HEK293T (cell line): ENCODE measurements around the gene DCAF15.
"Not testable (repeated sequence)": the region's sequence is repeated elsewhere in the genome, so short reads cannot be mapped to it uniquely, and the experiment has no call there.

Experiments
- CTCF ChIA-PET: fragments of 350-600 bp; formaldehyde crosslinking; extraction: SDS; loops from one replicate; lab custom pipeline; 2021; ENCODE audit warnings: antibody characterized with exemption, inconsistent platforms; lab: Yijun Ruan, JAX
- POLR2A ChIA-PET: fragments of 350-600 bp; formaldehyde crosslinking; extraction: SDS; loops from one replicate; lab custom pipeline; 2020; ENCODE audit warnings: antibody characterized with exemption, inconsistent platforms; lab: Yijun Ruan, JAX
- DNase-seq: peaks from one replicate; pipeline ENCODE4 v3.0.0; 2012; ENCODE audit warnings: mixed read lengths; ENCODE audit errors: extremely low spot score
- ARNT ChIP-seq: fragments of 450-650 bp; IDR thresholded peaks from 2 replicates; pipeline ENCODE4 v1.6.1; 2017; ENCODE audit warnings: mild to moderate bottlenecking
- BHLHE40 ChIP-seq: fragments of 450-650 bp; IDR thresholded peaks from 2 replicates; pipeline ENCODE4 v1.6.1; 2016; ENCODE audit warnings: mild to moderate bottlenecking, moderate library complexity, borderline replicate concordance
- CTBP1 ChIP-seq: fragments of 450-650 bp; IDR thresholded peaks from 2 replicates; pipeline ENCODE4 v1.6.1; 2016; ENCODE audit warnings: borderline replicate concordance
- ELF4 ChIP-seq: fragments of 450-650 bp; IDR thresholded peaks from 2 replicates; pipeline ENCODE4 v1.6.1; 2017; ENCODE audit warnings: antibody characterized with exemption
- FOXA1 ChIP-seq: fragments of 450-650 bp; IDR thresholded peaks from 2 replicates; pipeline ENCODE4 v1.6.1; 2016; ENCODE audit warnings: mild to moderate bottlenecking
- FOXK2 ChIP-seq: fragments of 450-650 bp; IDR thresholded peaks from 2 replicates; pipeline ENCODE4 v1.6.1; 2016; ENCODE audit warnings: mild to moderate bottlenecking
- FOXM1 ChIP-seq: fragments of 450-650 bp; IDR thresholded peaks from 2 replicates; pipeline ENCODE4 v1.6.1; 2017; ENCODE audit warnings: mild to moderate bottlenecking, borderline replicate concordance
- HDGF ChIP-seq: fragments of 450-650 bp; IDR thresholded peaks from 2 replicates; pipeline ENCODE4 v1.6.1; 2017; ENCODE audit warnings: antibody characterized with exemption, borderline replicate concordance
- L3MBTL2 ChIP-seq: fragments of 450-650 bp; conservative IDR thresholded peaks from 2 replicates; pipeline ENCODE4 v1.6.1; 2016; ENCODE audit warnings: mild to moderate bottlenecking
- LEF1 ChIP-seq: fragments of 450-650 bp; IDR thresholded peaks from 2 replicates; pipeline ENCODE4 v1.6.1; 2017; ENCODE audit warnings: mild to moderate bottlenecking, borderline replicate concordance
- NFRKB ChIP-seq: fragments of 450-650 bp; IDR thresholded peaks from 2 replicates; pipeline ENCODE4 v1.6.1; 2016; ENCODE audit warnings: mild to moderate bottlenecking, moderate library complexity
- SP1 ChIP-seq: fragments of 450-650 bp; IDR thresholded peaks from 2 replicates; pipeline ENCODE4 v1.6.1; 2017
- SUZ12 ChIP-seq: fragments of 450-650 bp; IDR thresholded peaks from 2 replicates; pipeline ENCODE4 v1.6.1; 2016; ENCODE audit warnings: mild to moderate bottlenecking
- TARDBP ChIP-seq: fragments of 450-650 bp; IDR thresholded peaks from 2 replicates; pipeline ENCODE4 v1.6.1; 2016
- ZNF384 ChIP-seq: fragments of 450-650 bp; IDR thresholded peaks from 2 replicates; pipeline ENCODE4 v1.6.1; 2016
- TF ChIP-seq, protein P1 (sequence below): fragments of 450-650 bp; IDR thresholded peaks from 2 replicates; pipeline ENCODE4 v1.6.1; 2016

The DCAF15 gene

DNA sequence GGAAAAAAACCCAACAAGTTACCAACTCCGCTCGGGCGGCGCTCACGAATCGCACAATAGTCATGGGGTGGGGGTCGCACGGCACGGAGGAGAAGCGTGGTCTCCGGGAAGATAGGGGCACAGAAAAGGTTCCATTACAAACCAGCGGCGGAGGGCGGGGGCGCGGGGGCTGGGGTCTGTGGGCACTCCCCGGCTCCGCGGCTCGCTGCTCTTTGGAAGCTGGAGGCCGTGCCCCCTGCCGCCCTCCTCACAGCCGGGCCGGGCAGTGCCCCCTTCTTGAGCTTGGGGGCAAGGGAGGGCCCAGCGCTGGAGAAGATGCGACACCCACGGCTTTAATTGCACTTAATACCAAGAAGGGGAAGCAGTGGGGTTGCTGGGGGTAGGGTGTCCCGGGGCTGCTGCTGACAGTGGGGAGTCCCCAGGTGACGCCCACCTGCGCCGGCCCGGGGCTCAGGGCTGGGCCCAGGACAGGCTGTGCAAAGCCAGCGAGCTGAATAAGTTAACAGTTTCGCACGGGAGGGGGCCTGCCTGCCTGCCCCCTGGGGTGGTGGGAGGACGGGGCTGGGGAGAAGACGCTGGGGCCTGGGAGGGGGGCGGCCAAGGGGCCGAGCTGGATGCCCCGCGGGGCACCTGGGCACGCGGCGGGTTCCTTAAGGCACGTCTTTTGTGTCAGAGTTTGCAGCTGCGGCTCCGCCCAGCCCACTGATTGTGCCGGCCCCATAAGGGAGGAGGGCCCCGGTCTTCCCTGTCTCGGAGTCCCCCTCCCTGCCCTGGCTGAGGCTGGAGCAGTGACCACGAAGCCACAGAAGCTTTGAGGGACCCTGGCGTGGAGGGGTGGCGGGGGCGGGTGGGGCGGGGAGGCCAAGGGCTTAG, 9.8 kb downstream of the DCAF15 start:
- POLR2A ChIA-PET, result no interaction called here
- CTCF ChIA-PET, result no interaction called here
- no peak for DNase-seq
- TF ChIP-seq FOXK2 (no peak), TARDBP (no peak)

DNA sequence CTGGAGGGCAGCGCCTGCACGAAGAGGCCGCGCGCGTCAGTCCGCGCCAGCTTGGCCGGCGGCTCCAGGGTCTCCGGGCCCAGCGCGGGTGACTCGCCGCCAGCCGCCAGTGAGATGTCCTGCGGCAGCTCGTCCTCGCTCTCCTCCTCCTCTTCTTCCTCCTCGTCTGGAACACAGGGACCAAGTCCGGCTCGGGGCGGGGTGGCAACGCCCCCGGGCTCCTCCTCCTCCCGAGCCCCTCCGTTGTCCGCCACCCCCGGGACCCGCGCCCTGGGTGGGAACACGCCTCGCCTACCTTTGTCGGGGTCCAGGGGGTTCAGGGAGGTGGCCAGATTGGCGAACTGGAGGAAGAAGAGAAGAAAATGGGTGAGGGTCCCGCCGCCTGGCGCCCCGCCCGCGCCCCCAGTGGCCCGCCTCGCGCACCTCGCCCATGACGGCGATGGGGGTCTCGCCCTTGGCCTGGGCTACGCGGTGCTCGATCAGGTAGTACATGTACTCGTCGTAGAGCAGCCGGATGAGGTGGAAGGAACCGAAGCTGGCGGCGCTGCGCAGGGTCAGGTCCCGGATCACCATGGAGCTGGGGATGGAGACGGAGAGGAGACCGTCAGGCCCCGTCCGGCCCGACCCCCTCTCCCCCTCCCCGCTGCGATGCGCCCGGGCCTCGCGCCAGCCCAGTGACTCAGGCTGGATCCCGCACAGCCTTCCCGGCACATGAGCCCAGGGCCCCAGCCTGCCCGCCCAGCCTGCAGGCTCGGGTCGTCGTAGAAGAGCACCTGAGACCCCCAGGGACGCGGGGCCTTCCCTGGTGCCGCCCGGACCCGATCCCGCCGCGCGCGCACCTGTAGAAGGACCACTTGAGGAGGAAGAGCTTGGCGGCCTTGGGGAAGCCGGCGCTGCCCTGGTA, 10.6 kb downstream of the DCAF15 start:
- DNase-seq, result no peak
- TF ChIP-seq FOXK2 (no peak), ARNT (no peak), NFRKB (no peak), ELF4 (no peak), FOXA1 (no peak), LEF1 (no peak), HDGF (no peak), TARDBP (no peak)
- TF ChIP-seq, protein P1, sequence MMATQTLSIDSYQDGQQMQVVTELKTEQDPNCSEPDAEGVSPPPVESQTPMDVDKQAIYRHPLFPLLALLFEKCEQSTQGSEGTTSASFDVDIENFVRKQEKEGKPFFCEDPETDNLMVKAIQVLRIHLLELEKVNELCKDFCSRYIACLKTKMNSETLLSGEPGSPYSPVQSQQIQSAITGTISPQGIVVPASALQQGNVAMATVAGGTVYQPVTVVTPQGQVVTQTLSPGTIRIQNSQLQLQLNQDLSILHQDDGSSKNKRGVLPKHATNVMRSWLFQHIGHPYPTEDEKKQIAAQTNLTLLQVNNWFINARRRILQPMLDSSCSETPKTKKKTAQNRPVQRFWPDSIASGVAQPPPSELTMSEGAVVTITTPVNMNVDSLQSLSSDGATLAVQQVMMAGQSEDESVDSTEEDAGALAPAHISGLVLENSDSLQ, result no peak
- CTCF ChIA-PET, result no interaction called here
- POLR2A ChIA-PET, result no interaction called here

- DNase-seq, result no peak
- TF ChIP-seq ZNF384, result no peak
- ChIA-PET POLR2A (no interaction called here), CTCF (no interaction called here)
These were observed 11.3 kb downstream of the DCAF15 start for GRCh38 chr19:13963603-13964105.

- POLR2A ChIA-PET, result no interaction called here
- no peak for DNase-seq
- CTCF ChIA-PET, result no interaction called here
- TF ChIP-seq SUZ12, result no peak
- TF ChIP-seq L3MBTL2, result no peak
- TF ChIP-seq FOXM1, result no peak
- no peak for TF ChIP-seq ELF4
- TF ChIP-seq CTBP1, result no peak
- TF ChIP-seq NFRKB, result no peak
- no peak for TF ChIP-seq LEF1
- no peak for TF ChIP-seq ZNF384
These were observed 12.5 kb downstream of the DCAF15 start for GRCh38 chr19:13964776-13965175.

DNA sequence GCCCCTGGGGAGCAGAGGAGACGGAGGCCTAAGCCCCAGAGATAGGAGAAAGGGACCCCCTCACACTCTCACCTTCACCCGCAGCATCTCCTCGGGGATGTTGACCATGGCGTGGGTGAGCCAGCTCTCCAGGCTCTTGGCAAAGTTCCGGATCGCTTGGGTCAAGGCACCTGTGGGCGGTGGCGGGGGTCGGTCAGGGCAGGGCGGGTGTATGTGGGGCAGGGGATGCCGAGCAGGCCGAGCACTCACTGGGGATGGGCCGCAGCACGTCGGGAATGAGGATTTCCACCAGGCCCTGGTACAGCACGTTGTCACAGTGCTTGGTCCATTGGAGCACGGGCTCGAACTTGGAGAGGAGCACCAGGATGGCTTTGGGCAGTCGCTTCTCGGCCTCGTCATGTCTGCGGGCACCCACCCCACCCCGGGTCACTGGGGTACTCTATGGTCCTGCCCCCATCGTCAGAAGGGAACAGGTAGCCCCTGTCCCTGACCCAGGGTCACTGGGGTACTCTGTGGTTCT, 13.1 kb downstream of the DCAF15 start:
- no peak for DNase-seq
- CTCF ChIA-PET, result no interaction called here
- TF ChIP-seq, protein P1, result no peak
- TF ChIP-seq ELF4 (no peak), LEF1 (no peak), HDGF (no peak), BHLHE40 (no peak)
- POLR2A ChIA-PET, result no interaction called here

DNA sequence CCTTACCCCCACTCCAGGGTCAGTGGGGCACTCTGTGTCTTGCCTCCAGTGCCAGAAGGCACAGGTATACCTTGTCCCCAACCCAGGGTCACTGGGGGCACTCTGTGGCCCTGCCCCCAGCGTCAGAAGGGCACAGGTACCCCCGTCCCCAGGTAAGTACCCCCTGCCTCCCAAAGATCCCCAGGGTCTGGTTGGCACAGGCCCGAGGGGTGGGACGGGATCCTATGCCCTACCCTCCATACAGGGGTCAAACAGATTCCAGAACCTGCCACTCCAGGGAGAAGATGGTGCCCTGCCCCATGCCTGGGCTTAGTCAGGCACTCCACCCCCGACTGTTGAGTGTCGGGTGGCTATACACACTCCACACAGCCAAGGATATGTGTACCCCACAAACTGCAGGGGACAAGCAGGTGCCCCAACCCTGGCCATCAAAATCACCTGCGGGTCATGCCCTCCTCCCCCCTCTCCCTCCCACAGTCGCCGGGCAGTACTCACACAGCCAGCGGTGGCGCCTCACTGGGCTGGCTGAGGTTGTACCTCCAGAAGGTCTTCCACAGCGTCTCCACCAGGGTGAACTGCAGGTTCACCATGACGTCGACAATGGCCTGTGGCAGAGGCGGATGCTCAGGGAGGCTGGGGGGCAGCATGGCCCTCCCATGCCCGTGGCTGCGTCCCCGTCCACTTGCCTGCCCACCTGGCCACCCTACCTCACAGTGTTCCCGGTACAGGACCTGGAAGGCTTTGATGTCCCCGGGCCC, 13.8 kb downstream of the DCAF15 start:
- no peak for DNase-seq
- no peak for TF ChIP-seq ZNF384
- TF ChIP-seq SP1, result no peak
- no peak for TF ChIP-seq FOXK2
- no peak for TF ChIP-seq BHLHE40
- no peak for TF ChIP-seq FOXM1
- TF ChIP-seq NFRKB, result no peak
- TF ChIP-seq L3MBTL2, result no peak
- no peak for TF ChIP-seq CTBP1
- TF ChIP-seq HDGF, result no peak
- TF ChIP-seq FOXA1, result no peak
- no peak for TF ChIP-seq SUZ12
- no peak for TF ChIP-seq LEF1
- TF ChIP-seq ELF4, result no peak
- ChIA-PET CTCF (no interaction called here), POLR2A (no interaction called here)

DNA sequence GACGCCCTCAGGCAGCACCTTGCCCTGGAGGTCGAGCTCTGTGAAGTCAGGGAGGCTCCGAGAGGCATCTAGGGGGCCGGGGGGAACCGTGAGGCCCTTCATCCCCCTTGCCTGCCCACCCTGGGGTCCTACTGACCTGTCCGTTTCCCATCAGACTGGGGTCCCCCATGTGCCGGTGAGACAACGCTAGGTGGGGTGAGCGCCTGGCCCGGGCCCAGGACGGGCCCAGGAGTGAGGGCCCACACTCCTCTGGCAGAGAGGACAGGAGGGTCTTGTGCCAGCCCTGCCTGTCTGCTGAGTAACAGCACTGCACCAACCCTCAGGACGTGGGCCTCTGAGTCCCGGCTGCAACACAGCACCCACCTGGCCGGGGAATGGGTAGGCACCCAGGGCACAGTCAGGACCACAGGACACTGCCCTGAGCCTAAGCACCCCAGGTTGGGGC, 14.4 kb downstream of the DCAF15 start:
- POLR2A ChIA-PET, result no interaction called here
- CTCF ChIA-PET, result no interaction called here
- TF ChIP-seq SUZ12, result no peak
- TF ChIP-seq TARDBP, result no peak
- no peak for TF ChIP-seq SP1
- TF ChIP-seq, protein P1, result no peak
- TF ChIP-seq ZNF384, result no peak
- TF ChIP-seq FOXK2, result no peak
- no peak for TF ChIP-seq FOXA1
- TF ChIP-seq ELF4, result no peak
- no peak for TF ChIP-seq LEF1
- no peak for TF ChIP-seq ARNT
- no peak for DNase-seq

DNA sequence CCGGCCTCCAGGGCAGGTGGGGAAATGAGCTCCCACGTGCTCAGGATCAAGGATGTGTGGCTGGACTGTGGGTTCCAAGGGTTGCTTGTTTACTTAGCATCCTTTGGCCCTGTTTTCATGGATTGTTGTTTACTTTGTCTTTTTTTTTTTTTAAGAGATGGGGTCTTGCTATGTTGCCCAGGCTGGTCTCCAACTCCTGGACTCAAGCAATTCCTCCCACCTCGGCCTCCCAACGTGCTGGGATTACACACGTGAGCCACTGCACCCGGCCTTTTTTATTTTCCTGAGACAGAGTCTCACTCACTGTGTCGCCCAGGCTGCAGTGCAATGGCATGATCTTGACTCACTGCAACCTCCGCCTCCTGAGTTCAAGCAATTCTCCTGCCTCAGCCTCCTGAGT, 14.9 kb downstream of the DCAF15 start:
- POLR2A ChIA-PET, CTCF ChIA-PET, DNase-seq: not testable (repeated sequence)
